ENCODE results near the gene ZMAT5.

ZMAT5 gene

DNA sequence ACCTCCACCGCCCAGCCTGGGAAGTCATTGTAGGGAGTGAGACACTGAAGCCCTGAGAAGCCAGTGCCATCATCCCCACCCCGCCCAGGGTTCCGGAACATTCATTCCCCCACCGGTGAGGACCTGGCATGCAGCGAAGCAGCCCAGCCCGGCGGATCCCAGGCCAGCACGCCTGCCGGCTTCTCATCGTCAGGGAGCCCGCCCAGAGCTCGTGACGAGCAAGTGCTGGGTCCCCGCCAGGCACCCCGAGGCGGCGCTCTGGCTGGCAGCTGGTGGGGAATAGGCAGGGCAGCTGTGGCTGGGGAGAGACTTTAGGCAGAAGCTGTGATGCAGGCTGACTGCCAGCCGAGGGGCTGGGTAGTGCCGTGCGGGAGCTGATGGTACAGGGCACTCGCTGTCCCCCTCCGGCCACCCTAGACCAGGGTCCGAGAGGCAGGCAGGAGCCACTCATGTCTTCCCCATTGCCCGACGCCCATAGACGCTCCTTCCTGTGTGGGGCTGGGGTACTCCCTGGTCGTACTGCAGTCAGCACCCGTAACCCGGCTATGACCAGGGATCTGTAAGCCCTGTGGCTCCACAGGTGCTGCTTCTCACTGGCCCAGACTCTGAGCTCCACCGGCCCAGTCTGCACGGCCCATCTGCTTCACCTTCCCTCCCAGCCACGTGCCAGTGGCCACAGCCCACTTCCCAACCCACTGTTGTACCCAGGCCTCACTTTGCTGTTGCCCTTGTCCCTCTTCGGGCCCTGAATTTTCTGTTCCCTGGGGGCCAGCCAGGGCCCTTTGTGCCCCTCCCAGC, 71.5 kb downstream of the ZMAT5 start:
- no peak overlapping the region for H3K4me3 ChIP-seq (ENCODE audit: control insufficient read depth, low read depth, low read length)
- TF ChIP-seq CTCF (conservative IDR thresholded peaks at IDR 0.05; ENCODE audit: control insufficient read depth, insufficient read depth, low read depth, low read length) = no peak
- no peak for DNase-seq (ENCODE audit: low read depth)

DNA sequence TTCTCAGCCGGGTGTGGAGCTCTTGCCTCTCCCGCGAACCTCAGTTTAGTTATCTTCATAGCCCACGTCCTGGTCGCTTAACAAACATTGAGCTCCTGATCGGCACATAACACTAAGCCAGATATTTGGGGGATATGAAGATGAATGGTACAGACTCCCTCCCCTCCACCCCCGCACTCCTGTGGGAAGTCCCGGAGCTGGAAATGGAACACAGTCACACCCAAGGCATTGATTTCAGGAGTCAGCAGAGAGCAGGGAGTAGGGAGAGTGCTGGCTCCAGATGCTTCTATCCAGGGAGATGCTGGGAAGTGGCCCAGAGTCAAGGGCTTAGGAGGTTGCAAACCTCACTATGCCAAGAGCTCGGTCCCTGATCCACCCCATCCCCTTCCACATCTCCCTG, 73.1 kb downstream of the ZMAT5 start:
- TF ChIP-seq CTCF (conservative IDR thresholded peaks at IDR 0.05; ENCODE audit: control insufficient read depth, insufficient read depth, low read depth, low read length) = no peak
- peak; percentile 52 for DNase-seq (ENCODE audit: low read depth)
- H3K4me3 ChIP-seq (ENCODE audit: control insufficient read depth, low read depth, low read length) = no peak overlapping the region

DNA sequence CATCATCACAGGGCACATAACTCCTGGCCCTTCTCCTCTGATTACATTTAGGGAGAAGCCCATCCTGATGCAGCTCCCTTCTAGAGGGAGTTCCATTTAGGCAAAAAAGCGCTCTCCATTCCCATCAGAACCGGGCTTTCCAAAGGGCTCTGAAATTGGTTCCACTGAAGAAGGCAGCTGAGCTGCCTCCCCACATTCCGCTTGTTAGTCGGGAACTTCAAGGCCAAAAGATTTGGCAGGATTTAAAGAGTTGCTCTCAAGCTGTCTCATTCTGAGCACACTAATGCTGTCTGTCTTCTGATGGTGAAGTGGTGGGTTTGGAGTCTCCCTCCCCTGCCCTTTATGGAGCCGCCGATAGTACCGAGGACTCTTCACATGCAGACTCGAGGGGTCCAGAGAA, 73.6 kb downstream of the ZMAT5 start:
- DNase-seq (ENCODE audit: low read depth) = peak; percentile 16
- no peak for TF ChIP-seq CTCF (conservative IDR thresholded peaks at IDR 0.05; ENCODE audit: control insufficient read depth, insufficient read depth, low read depth, low read length)
- no peak overlapping the region for H3K4me3 ChIP-seq (ENCODE audit: control insufficient read depth, low read depth, low read length)

DNA sequence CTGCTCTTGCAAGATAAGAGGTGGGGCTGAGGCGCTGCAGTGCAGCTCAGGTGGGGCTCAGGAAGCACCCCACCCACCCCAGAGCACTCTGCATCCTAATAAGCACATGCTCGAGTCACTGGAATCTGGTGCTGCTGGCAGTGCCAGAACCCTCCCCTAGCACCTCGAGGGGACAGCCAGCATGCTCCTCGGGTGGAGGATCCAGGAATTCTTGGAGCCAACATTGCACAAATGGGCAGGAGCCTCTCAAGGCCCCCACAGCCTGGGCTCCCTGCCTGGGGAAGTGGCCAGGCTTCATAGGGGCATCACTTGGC, 74.5 kb downstream of the ZMAT5 start:
- DNase-seq (ENCODE audit: low read depth) = no peak
- no peak for TF ChIP-seq CTCF (conservative IDR thresholded peaks at IDR 0.05; ENCODE audit: control insufficient read depth, insufficient read depth, low read depth, low read length)
- H3K4me3 ChIP-seq (ENCODE audit: control insufficient read depth, low read depth, low read length) = no peak overlapping the region

DNA sequence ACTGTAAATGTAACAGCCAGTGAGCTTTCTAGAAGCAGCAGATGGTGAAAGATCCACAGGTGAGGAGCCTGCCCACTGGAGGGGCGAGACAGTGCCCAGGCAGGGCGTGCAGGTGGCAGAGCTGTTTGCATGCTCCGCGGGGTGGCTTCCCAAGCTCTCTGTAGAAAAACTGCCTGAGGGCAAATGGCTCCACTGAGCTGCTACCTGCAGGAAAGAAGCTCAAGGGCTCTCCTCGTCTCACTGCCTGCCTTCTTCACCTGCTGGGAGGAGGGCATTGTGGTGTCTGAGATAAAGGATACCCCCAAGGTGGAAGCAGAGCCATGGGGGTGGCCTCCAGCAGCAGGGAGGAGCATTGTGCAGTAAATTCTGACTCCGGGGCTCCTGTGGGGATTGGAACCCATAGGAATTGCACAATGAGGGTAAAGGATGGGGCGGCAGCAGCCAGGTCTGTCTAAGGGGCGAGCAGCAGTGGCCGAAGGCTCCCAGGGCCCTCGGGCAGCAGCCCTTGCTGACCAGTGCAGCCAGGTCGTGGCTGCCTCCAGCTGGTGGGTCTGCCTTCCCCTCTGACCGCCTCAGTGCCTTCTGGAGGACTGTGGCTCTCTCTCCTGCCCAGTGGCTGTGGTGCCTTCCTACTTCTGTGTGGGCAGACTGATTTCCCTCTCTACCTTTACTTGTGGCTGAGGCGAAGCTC, 75.0 kb downstream of the ZMAT5 start:
- TF ChIP-seq CTCF (conservative IDR thresholded peaks at IDR 0.05; ENCODE audit: control insufficient read depth, insufficient read depth, low read depth, low read length) = no peak
- no peak for DNase-seq (ENCODE audit: low read depth)
- H3K4me3 ChIP-seq (ENCODE audit: control insufficient read depth, low read depth, low read length) = no peak overlapping the region

- no peak for DNase-seq (ENCODE audit: low read depth)
- TF ChIP-seq CTCF (conservative IDR thresholded peaks at IDR 0.05; ENCODE audit: control insufficient read depth, insufficient read depth, low read depth, low read length) = no peak
- no peak overlapping the region for H3K4me3 ChIP-seq (ENCODE audit: control insufficient read depth, low read depth, low read length)
Observed at GRCh38 chr22:29690476-29690875, 76.3 kb downstream of the ZMAT5 start.
